GM12878 (cell line): ENCODE data around the gene POLR1H. TPM values are rescaled to one million over a fixed set of nuclear protein-coding genes. Genes with fewer than 3 reads are reported as not detected.

Experiments
- ATF7 ChIP-seq: fragments of 450-650 bp; IDR thresholded peaks from 2 replicates; pipeline ENCODE4 v1.6.1; 2016; ENCODE audit warnings: low read depth, mild to moderate bottlenecking
- BHLHE40 ChIP-seq, 2 experiments: fragments of 450-650 bp in 1 of 2; IDR thresholded peaks; 2 replicates each; pipeline ENCODE4 v1.6.1; 2011 to 2017; ENCODE audit warnings: low read depth in 2 of 2, borderline replicate concordance in 1 of 2, improper control_type of control experiment in 1 of 2, low read length in 1 of 2, mild to moderate bottlenecking in 1 of 2
- E2F8 ChIP-seq: fragments of 450-650 bp; IDR thresholded peaks from 2 replicates; pipeline ENCODE4 v1.6.1; 2018; ENCODE audit warnings: mild to moderate bottlenecking, low read depth, moderate library complexity; ENCODE audit not compliant: partially characterized antibody
- IKZF2 ChIP-seq, 2 experiments: fragments of 450-650 bp; IDR thresholded peaks; 2 replicates each; pipeline ENCODE4 v1.6.1; 2017; ENCODE audit warnings: mild to moderate bottlenecking in 2 of 2, moderate library complexity in 2 of 2
- IRF3 ChIP-seq: fragments of 450-650 bp; IDR thresholded peaks from 2 replicates; pipeline ENCODE4 v1.6.1; 2014; ENCODE audit warnings: mild to moderate bottlenecking
- MAX ChIP-seq: IDR thresholded peaks from 2 replicates; pipeline ENCODE4 v1.6.1; 2012; ENCODE audit warnings: low read depth, low read length, improper control_type of control experiment
- MLLT1 ChIP-seq: fragments of 450-650 bp; IDR thresholded peaks from 2 replicates; pipeline ENCODE4 v1.6.1; 2016; ENCODE audit warnings: mild to moderate bottlenecking
- NFIC ChIP-seq: IDR thresholded peaks from 2 replicates; pipeline ENCODE4 v1.6.1; 2012; ENCODE audit warnings: low read depth, mild to moderate bottlenecking, inconsistent platforms, low read length, moderate library complexity
- POU2F2 ChIP-seq: IDR thresholded peaks from 3 replicates; pipeline ENCODE4 v1.6.1; 2011; ENCODE audit warnings: low read depth, mild to moderate bottlenecking, low read length, borderline replicate concordance
- RUNX3 ChIP-seq: IDR thresholded peaks from 2 replicates; pipeline ENCODE4 v1.6.1; 2012; ENCODE audit warnings: low read length, inconsistent platforms
- STAT3 ChIP-seq: IDR thresholded peaks from 2 replicates; pipeline ENCODE4 v1.6.1; 2011; ENCODE audit warnings: low read depth, low read length, improper control_type of control experiment
- ZBTB40 ChIP-seq: fragments of 450-650 bp; IDR thresholded peaks from 2 replicates; pipeline ENCODE4 v1.6.1; 2016; ENCODE audit warnings: mild to moderate bottlenecking, moderate library complexity, borderline replicate concordance
- ZNF687 ChIP-seq: fragments of 450-650 bp; IDR thresholded peaks from 2 replicates; pipeline ENCODE4 v1.6.1; 2017; ENCODE audit warnings: mild to moderate bottlenecking, moderate library complexity
- polyA plus RNA-seq, 11 experiments: library from polyadenylated mRNA; depleted of rRNA in 4 of 11; unstranded in 6 of 11; stranded (reverse) in 5 of 11; fragments of >200 nt; fragmentation: Nextera tagmentation in 4 of 11; fragmentation: Illumina TruSeq in 1 of 11; extraction: Ambion mirVana in 4 of 11; extraction: Trizol in 1 of 11; gene quantifications; 1 replicate in 1 of 11; 2 replicates in 10 of 11; pipeline versions ENCODE4 v1.2.1 to v1.2.3, GENCODE V29; 2011 to 2016; ENCODE audit warnings: inconsistent platforms in 2 of 11, missing spikeins in 2 of 11, low read depth in 1 of 11
- total RNA-seq, 4 experiments: library from RNA; depleted of rRNA in 3 of 4; stranded (reverse); fragments of >200 nt in 3 of 4; fragmentation: Illumina TruSeq in 1 of 4; extraction: Trizol in 1 of 4; gene quantifications; 2 replicates each; pipeline versions ENCODE4 v1.2.1 to v1.2.3, GENCODE V29; 2013 to 2021

POLR1H gene
- total and polyA plus RNA-seq, 10 of the 15 experiments (the other 5 are each of a cell fraction or from before 2014, with no cell fraction given) = 50.6 to 160 (median 77.7) TPM

- TF ChIP-seq ZNF687 = peak; percentile 43
- no peak for TF ChIP-seq E2F8
- no peak for TF ChIP-seq POU2F2
- TF ChIP-seq MAX = 0 out of 2 replicates have a peak, but pooled peaks have one; percentile 40
- TF ChIP-seq NFIC = peak; percentile 8; the same call in 1 of the 2 replicates
- peak; percentile 44; the same call in 1 of the 2 replicates for TF ChIP-seq ZBTB40
- no peak for TF ChIP-seq IRF3
- TF ChIP-seq STAT3 = no peak
- peak; percentile 59 to 66; a peak in 3 of 4 replicates for TF ChIP-seq IKZF2 (IDR thresholded peaks at IDR 0.05)
- TF ChIP-seq RUNX3 = peak; percentile 76
- TF ChIP-seq BHLHE40 (IDR thresholded peaks at IDR 0.05; ENCODE audit: borderline replicate concordance in 1 of 2, low read depth in 2 of 2, low read length in 1 of 2) = peak; percentile 19 to 21; a peak in 1 of 4 replicates
- TF ChIP-seq ATF7 = peak; percentile 53
- 0 out of 2 replicates have a peak, but pooled peaks have one; percentile 30 for TF ChIP-seq MLLT1
These were observed 18.6 kb upstream of the POLR1H start (continued) for GRCh38 chr6:30042476-30042875.
